GM18502 (cell line): ENCODE data around the gene NOSTRIN.
A peak's percentile ranks its signal among the peaks of the same experiment; 100 is the strongest.
"Not testable (repeated sequence)": the region's sequence is repeated elsewhere in the genome, so short reads cannot be mapped to it uniquely, and the experiment has no call there.

ENCODE experiments used
- ATAC-seq: cut with Tn5 transposase; IDR thresholded peaks from one replicate; pipeline ENCODE4 v1.9.1; 2021; ENCODE audit warnings: mild to moderate bottlenecking; ENCODE audit not compliant: unreplicated experiment, poor library complexity

NOSTRIN gene, protein sequence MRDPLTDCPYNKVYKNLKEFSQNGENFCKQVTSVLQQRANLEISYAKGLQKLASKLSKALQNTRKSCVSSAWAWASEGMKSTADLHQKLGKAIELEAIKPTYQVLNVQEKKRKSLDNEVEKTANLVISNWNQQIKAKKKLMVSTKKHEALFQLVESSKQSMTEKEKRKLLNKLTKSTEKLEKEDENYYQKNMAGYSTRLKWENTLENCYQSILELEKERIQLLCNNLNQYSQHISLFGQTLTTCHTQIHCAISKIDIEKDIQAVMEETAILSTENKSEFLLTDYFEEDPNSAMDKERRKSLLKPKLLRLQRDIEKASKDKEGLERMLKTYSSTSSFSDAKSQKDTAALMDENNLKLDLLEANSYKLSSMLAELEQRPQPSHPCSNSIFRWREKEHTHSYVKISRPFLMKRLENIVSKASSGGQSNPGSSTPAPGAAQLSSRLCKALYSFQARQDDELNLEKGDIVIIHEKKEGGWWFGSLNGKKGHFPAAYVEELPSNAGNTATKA

DNA sequence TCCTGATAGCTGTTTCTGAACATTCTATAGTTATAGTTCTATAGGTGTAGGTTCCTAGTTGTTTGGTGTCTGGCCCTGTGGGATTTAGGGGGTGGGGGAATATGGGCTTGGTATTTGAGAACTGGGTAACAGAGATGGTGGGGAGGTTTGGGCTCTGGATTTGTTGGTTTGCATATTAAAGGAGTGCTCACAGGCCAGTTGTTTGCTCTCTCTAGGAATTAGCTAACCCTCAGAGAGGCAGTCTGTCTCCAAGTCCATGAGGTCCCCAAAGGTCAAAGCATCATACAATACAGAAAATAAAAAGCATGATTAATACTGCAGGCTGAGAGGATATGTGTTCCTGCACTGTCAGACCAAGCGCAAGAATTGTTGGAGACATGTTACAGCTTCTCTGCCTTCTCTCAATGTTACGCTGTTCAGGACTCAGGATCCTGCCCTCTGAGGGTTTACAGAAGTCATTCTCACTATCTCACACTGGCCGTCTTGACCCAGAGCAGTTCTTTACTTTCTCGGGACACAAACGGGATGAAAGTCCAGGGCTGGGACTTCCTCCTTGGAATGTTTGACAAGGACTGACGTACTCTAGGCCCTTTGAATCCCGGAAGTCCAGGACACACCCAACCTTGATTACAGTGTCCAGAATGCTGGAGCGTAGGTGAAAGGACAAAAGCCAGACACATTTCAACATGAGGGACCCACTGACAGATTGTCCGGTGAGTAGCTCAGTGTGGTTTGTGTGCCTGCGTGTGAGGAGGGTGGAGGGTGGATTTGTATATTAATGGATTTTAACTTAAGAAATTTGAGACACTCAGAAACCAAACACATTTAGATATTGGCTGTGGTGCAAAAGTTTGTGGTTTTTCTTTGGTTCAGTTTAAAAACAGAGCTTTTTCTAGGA is at the start of gene NOSTRIN:
Gene NOSTRIN, plus strand, starts transcription at position 677 of the 898 bp plus-strand sequence. Its CDS starts 10 bp downstream, at position 687.
- ATAC-seq: no peak

DNA sequence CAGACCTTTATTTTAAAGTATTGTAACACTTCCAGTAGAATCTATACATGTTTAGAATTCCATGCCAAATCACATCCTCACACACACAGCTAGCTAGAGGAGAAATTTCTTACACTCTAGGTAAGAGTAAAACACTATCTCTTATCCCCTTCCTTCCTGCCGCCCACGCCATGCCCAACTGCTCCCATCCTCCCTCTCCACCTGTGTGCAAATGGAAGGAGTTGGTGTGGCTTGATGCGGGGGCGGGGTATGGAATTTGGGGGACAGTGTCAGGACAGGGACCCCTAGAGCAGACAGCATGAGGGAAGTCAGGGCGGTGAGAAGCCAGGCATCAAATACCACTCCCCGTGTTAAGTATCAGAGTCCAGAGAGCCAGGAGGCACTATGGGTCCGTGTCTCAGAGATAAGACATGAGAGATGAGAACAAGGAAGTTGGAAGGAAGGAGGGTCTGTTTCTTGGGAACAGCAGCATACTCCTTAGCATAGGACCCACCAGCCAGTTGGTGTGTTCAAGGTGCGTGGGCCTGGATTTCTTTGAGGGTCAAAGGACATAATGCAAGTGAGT is 48.6 kb upstream of the NOSTRIN start:
- no peak for ATAC-seq

DNA sequence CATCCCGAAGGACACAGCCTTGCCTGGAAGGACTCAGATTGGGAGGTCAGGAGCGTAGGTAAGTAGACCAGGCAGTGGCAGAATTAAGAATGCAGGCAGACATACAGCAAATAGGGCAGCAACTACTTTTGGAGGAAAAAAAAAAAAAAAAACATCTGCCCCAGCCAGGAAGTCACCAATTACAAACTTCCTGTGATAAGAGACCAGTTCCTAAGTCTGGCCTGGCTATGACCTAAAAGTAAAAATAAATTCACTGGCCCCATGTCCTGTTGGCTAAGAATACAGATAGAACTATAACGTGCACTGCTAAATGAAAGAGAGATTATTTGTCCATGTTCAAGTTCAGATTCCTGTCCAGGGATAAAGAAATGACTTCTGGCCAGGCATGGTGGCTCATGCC is 45.2 kb upstream of the NOSTRIN start:
- no peak for ATAC-seq

DNA sequence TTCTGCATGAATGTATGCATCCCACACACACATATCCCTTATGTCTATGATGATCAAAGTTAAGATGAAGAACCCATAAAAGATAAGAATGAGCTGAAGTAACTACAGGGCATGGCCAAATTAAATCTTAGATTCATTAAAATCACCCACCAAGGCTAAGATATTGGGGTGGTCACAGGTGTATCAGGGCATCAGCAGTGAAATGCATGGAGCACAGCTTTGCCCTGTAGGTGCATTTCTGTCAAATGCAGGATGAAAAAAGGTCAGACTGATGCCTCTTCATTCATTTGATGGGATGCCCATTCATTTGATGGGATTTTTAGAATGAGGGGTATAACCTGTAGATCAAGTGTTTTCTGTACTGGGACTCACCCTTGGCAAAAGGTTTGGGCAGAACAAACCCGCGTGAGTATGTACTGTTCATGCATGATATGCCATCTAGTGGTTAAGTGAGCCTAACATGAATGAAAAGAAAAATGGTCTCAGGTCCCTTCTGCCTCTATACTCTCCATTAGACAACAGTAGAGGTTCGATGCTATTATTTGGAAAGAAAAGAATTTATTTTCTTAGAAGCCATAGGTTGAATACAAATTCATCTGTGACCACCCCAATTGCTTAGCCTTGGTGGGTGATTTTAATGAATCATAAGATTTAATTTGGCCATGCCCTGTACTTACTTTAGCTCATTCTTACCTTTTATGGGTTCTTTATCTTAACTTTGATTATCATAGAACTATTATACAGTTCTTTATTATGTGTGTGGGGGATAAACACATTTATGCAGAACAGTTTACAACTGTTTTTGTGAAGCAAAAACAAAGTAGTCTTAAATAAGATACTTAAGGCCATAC is 43.2 kb upstream of the NOSTRIN start:
- ATAC-seq: peak; percentile 81

DNA sequence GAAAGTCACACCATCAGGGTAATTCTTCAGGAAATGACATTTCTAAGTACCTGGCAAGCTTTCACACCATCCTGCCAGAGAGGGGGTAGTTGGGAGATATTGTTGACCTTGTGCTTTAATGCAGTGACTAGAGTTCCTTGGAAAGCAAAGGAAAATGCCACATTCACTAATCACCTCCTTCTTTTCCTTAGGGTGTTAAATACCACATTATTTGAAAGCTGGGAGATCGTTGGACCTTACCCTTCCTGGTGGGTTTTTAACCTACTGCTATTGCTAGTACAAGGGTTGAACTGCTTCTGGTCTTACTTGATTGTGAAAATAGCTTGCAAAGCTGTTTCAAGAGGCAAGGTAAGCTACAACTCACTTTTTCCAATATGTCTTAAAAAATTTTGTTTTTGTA is 37.0 kb upstream of the NOSTRIN start:
- ATAC-seq: no peak

DNA sequence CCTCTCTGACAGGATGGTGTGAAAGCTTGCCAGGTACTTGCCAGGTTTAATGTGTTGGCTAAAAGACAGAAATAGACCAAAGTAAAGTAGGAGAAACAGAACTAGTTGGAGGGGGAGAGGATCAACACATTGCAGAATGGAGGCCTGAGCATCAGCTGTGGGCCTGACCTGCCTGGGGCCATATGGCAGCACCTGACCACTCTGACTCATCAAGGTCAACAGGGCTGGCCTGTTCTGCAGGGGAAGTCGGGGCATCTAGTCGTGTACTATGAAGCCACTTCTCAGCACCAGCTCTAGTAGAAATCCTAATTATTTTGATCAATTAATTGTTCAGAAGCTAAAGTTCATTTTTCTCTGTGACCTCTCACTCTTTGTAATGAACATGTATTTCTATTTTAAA is 35.8 kb upstream of the NOSTRIN start:
- no peak for ATAC-seq

DNA sequence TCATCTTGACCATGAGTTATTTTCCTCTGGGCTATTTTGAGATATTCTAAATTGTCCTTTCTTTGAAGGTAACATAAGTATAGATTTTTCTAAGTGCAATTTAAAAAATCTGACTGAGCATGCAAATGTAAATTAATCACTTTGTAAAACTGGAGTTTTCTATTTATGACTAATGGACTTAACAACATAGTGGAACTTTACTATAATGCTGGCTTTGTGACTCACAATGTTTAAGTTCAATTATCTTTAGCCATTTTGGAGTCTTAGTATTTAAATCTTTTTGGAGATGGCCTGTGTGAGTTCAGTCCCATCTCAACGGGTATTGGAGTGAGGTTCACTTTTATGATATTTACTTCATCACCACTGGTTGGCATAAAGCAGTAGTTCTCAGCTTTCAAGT is 35.2 kb upstream of the NOSTRIN start:
- no peak for ATAC-seq

DNA sequence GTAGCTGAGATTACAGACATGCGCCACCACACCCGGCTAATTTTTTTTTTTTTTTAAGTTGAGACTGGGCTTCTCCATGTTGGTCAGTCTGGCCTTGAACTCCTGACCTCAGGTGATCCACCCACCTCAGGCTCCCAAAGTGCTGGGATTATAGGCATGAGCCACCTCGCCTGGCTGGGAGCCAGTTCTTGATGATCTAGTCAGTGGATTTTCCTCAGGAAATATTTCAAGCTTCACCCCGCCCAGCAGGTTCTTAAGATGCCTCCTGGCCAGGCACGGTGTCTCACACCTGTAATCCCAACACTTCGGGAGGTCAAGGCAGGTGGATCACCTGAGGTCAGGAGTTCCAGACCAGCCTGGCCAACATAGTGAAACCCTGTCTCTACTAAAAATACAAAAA is 34.1 kb upstream of the NOSTRIN start:
- ATAC-seq: not testable (repeated sequence)

DNA sequence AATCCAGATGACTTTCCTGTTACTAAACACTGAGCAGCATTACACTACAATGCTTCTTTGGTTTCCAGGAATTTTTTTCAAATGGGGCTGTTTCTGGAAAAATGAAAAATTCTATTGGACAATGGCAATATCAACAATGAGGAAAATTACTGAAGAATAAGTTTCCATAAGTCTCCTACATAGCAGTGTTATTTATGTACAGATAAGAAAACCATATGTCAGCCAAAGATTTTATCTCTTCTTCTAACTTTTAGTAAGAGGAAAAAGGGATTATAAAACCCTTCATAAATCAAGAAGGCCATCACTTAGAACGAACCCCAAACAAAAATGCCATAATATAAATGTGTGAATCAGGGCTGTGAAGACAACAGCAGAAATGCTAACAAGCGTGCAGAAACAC is 31.6 kb upstream of the NOSTRIN start:
- ATAC-seq: no peak

DNA sequence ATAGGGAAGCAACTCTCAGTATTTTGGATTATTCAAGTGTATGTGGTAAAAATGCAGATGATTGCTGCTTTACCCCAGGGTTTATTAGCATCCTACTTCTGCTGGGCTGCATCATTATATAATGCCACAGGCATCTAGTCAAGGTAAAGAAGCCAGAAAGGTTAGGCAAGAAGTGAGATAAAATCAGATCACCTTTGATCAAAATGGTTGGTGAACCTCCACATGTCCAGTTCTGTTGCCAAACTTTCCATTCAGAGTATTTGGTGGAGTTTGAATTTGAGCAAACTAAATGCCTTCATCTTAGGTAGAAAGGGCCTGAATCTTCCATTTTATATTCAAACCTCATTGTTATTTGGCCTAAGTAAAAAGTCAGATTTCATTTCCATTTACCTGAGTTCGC is 29.7 kb upstream of the NOSTRIN start:
- no peak for ATAC-seq

DNA sequence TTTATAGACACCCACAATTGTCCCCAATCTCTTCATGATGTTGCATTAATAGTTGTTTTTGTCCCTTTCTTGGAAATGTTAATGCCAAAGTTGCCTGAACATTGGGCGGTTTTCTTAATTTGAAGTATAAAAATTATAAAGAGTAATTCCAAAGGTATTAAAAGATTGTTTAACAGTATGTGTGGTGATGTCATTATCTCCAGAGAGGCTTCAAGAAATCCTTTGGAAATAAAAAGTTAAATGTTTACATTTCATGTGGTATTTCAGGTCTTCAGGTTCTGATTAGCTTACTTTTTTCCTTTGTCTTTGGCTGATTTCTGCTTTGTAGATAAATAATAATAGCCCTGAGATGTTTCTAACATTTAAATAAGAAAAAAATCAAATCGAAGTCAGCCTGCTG is 29.3 kb upstream of the NOSTRIN start:
- ATAC-seq: no peak

DNA sequence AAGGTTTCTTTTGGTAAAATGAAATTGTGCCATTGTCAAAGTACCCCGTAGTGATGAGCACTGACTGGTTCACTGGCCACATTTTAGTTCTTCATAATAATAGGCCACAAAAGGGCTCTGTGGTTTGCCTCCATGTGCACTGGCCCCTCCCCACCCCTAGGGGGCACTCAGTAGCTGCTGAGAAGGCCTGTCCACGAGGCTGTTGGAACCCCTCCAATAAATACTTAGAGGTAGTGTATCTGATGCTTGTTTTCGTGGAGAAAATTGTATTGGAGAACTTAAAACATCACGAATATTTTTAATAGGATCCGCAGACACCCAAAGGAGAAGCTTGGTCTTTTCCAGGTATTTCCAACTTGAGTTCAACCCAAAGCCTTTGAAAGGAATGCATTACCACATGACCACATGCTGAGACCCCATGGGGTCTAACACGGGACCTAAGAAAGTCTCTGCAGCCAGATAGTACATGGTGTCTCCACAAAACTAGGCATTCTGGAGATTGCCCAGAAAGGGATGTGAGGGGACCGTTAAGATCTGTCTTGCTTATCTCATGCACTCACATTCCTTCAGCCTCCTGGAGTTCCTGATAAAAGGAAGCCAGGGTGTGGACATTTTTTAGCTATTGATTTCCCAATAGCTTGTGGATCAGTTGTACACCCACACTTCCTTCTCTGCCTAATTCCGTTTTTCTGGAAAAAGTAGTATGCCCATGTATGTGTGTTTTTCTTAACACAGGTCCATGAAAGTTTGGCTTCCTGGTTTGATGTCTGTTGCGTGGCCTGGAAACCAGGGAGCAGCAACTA is 28.5 kb upstream of the NOSTRIN start:
- ATAC-seq: peak; percentile 84

DNA sequence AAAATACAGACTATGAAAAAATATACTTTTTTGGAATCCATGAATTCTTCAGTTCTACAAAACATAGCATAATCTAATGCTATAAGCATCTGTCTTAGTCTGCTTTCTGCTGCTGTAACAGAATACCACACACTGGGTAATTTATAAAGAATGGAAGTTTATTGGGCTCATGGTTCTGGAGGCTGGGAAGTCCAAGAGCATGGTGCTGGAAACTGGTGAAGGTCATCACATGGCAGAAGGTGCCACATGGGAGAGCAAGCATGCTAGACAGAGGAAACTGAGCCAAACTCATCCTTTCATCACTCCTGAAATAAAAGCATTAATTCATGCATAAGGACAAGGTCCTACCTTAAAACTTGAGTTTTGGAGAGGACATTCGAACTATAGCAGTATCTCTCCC is 26.6 kb upstream of the NOSTRIN start:
- no peak for ATAC-seq

DNA sequence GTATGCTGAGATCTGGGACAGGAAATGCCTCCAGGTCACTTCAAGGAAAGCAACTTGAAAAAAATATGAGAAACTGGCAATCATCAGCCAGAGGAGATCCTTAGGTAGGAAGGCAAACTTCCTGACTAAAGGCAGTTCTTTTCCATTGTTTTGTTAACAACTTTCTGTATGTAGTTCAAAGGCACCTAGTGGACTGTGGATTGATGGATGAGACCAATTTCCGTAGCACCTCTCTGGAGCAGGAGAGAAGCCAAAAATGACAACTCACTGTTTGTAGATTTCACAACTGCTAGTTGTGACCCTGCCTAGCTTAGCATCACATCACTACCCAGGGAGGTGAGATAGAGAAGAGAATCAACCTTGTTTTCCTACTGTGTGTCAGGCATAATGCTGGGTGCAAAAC is 21.8 kb upstream of the NOSTRIN start:
- ATAC-seq: no peak

DNA sequence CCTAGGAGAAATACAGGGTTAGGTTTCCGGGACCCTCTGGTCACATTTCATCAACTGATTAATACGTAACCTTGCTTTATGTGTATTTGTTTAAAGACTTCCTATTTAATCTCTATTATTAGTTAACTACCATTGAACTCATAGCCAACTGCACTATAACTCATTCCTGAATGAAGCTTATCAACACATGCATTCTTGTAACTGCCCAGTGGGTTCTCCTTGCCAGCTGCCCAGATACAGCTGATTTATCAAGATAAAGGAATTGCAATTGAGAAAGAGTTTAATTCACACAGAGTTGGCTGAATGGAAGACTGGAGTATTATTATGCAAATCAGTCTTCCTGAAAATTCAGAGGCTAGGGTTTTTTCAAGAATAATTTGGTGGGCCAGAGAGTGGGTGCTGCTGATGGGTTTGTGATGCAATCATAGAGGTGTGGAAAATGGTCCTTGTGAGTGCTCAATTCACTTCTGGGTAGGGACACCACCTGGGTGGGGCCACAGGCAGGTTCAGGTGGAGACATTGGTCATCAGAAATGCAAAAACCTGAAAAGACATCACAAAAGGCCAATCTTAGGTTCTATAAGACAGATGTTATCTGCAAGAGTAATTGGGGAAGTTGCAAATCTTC is 21.1 kb upstream of the NOSTRIN start:
- no peak for ATAC-seq

DNA sequence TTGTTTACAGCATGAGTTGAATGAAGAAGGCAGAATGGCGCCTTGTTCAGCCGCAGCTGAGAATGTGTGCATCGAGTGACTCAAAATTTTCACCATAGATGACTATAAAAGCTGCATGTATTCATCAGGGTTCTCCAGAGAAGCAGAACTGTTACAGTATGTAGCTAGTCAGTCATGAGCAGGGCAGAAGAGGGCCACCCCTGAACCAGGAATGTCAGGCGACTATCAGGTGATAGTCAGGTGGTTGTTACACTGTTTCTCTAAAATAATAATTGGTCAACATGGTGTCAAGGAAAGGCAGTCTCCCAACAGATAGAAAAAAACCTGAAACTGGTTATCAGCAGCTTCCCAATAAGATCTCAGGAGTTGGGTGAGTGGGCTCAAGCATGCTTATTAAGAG is 20.2 kb upstream of the NOSTRIN start:
- no peak for ATAC-seq

DNA sequence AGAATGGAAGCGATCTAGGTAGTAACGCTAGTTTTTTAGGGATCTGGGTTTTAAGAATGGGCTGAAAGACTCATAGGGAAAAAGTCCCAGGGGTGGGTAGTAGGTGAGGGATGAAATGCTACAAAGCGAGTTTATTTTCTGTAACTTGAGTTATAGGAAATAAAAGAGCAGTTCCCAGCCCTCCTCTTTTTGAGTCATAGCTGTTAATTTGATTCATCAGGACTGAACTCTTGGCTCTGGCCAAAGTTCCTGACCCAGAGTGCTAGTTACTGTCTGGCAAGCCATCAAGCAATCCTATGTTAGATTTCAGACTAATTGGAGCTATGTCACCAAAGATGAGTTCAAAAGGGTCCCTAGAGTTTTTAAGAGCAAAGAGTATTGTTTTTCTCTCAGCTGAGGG is 17.4 kb upstream of the NOSTRIN start:
- no peak for ATAC-seq

DNA sequence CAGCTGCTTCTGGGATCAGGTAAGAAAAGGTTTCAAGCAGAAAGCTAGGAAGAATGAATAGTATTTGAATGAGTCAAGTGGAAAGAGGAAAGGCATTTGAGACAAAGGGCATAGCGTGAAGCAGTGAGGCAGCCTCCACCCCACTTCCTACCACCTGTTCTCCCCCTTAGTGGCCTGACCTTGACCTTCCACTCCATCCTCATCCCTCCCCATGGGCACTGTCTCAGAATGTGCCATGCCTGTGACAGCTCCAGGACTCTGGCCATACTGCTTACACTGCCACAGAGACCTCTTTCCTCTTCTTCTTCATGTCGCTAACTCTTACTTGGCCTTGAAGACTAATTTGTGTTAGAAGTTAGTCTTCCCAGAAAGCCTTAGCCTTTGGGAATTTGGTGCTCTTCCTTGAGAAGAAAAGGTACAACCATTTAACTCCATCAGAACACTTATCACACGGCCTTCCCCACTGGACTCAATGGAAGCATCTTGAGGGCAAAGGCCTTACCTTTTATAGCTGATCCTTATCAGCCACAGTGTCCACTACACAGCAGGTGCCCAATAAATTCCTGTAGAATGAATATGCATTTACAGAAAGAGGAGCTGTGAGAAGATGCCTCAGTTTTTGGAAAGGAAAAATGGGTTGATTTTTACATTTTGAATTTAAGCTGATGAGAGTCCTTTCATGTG is 15.2 kb upstream of the NOSTRIN start:
- ATAC-seq: no peak
